KBM-7 (cell line): Measurements from ENCODE around the gene VWA5A.
A peak's percentile ranks its signal among the peaks of the same experiment; 100 is the strongest.

Experiments
- DNase-seq: peaks from one replicate; pipeline ENCODE4 v3.0.0-alpha.2; 2015
- in situ Hi-C: fragments of 300-500 bp; cut with MboI; formaldehyde crosslinking; loops from 2 replicates; pipeline ENCODE4 v1.14.3; 2020; ENCODE audit warnings: low sequenced_read_pairs, low pct_unique_long_range_greater_than_20kb, mixed read lengths

VWA5A gene

GRCh38 chr11:124114942-124115781 lies at the start of gene VWA5A:
Gene VWA5A (plus strand): TSS chr11:124115450. CDS start chr11:124117512, 2,062 bp downstream.
- in situ Hi-C loops, result no loop called here

GRCh38 chr11:124068601-124069110 lies 46.6 kb upstream of the VWA5A start:
- in situ Hi-C loops, result no loop called here
- DNase-seq, result no peak

More at GRCh38 chr11:124114942-124115781, at the start of gene VWA5A:
- peak; percentile 78 for DNase-seq

- peak; percentile 63 for DNase-seq
- in situ Hi-C loops, result no loop called here
These were observed 45.5 kb upstream of the VWA5A start for GRCh38 chr11:124069429-124070401.

- in situ Hi-C loops, result no loop called here
- DNase-seq, result peak; percentile 81
These were observed 44.2 kb upstream of the VWA5A start for GRCh38 chr11:124070915-124071622.

- in situ Hi-C loops, result no loop called here
- no peak for DNase-seq
These were observed 43.7 kb upstream of the VWA5A start for GRCh38 chr11:124071623-124071948.

GRCh38 chr11:124072147-124072546 lies 43.1 kb upstream of the VWA5A start:
- DNase-seq, result no peak
- in situ Hi-C loops, result no loop called here

- DNase-seq, result no peak
- in situ Hi-C loops, result no loop called here
These were observed 40.7 kb upstream of the VWA5A start for GRCh38 chr11:124074554-124074953.

GRCh38 chr11:124075492-124075840 lies 39.8 kb upstream of the VWA5A start:
- in situ Hi-C loops, result no loop called here
- DNase-seq, result no peak

- in situ Hi-C loops, result no loop called here
- no peak for DNase-seq
These were observed 39.2 kb upstream of the VWA5A start for GRCh38 chr11:124075841-124076651.

- DNase-seq, result no peak
- in situ Hi-C loops, result no loop called here
These were observed 38.0 kb upstream of the VWA5A start for GRCh38 chr11:124077266-124077665.

GRCh38 chr11:124078591-124078990 lies 36.7 kb upstream of the VWA5A start:
- in situ Hi-C loops, result no loop called here
- no peak for DNase-seq

GRCh38 chr11:124079631-124080326 lies 35.5 kb upstream of the VWA5A start:
- in situ Hi-C loops, result no loop called here
- no peak for DNase-seq

GRCh38 chr11:124080327-124081001 lies 34.8 kb upstream of the VWA5A start:
- in situ Hi-C loops, result no loop called here
- no peak for DNase-seq

- in situ Hi-C loops, result no loop called here
These were observed 33.8 kb upstream of the VWA5A start for GRCh38 chr11:124081483-124081882.

GRCh38 chr11:124082371-124082770 lies 32.9 kb upstream of the VWA5A start:
- no peak for DNase-seq
- in situ Hi-C loops, result no loop called here

More at GRCh38 chr11:124081483-124081882, 33.8 kb upstream of the VWA5A start:
- no peak for DNase-seq

GRCh38 chr11:124085583-124085982 lies 29.7 kb upstream of the VWA5A start:
- DNase-seq, result no peak
- in situ Hi-C loops, result no loop called here

GRCh38 chr11:124085997-124086846 lies 29.0 kb upstream of the VWA5A start:
- in situ Hi-C loops, result no loop called here
- DNase-seq, result no peak
